GM18858 (cell line): ENCODE data around the gene MAP7D3.

Source experiments
- ATAC-seq: cut with Tn5 transposase; IDR thresholded peaks from one replicate; pipeline ENCODE4 v1.9.1; 2021; ENCODE audit not compliant: unreplicated experiment

Gene MAP7D3

DNA sequence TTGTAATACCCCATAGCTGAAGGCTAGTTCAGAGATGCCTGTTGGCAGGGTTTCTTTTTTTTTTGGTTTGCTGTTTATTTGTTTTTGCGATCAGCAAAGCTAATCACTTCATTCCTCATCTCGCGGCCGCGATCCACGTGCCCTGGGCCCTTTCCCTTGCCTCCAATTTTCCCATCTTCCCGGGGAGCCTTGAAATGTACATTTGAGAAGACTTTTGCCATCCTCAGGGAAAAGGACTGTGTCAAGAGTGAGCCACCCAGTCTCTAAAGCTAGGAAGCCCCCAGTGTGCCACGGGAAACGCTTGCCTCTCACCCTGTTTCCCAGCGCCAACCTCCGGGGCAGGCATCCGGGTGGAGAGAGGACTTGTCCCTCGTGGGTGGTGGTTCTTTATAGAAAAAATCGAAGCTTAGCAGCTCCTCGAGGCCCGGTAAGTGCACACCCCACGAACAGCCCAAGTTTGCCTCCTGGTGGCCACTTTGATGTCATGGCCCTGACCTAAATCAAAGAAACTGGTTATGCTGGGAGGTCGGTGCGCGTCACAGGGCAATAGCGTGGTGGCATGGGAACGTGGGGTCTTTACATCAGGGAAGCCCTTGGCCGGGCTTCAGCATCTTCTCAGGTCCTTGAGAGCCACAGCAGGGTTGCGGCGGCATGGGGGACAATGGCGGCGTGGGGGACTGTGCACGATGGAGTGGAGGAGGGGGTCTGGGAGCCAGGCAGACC, 42.0 kb downstream of the MAP7D3 start:
- no peak for ATAC-seq

GRCh38 chrX:136207546-136207945, 43.7 kb downstream of the MAP7D3 start:
- ATAC-seq: no peak

GRCh38 chrX:136206916-136207315, 44.3 kb downstream of the MAP7D3 start:
- no peak for ATAC-seq

DNA sequence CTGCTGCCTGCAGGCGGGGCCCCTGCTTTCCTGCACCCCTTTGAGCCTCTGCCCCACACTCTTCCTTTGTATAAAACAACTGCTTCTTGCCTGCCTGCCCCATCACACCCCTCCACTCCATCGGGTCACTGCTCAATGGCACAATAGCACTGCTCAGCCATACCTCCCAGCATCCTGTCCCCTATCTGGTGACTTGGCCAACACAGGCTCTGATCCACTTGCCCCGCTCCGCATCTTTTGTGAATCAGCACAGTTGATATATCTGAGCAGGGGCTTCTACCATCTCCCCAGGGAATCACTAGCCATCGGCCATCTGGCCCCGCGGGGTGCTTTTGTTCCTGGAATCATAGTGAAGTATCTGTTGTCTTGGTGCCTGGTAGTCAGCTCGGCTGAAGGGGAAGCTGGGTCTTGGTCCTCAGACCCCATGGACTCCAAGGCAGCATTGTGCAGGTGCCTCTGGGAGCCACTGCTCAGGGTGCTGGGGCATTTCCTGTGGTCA, 45.3 kb downstream of the MAP7D3 start:
- ATAC-seq: no peak

DNA sequence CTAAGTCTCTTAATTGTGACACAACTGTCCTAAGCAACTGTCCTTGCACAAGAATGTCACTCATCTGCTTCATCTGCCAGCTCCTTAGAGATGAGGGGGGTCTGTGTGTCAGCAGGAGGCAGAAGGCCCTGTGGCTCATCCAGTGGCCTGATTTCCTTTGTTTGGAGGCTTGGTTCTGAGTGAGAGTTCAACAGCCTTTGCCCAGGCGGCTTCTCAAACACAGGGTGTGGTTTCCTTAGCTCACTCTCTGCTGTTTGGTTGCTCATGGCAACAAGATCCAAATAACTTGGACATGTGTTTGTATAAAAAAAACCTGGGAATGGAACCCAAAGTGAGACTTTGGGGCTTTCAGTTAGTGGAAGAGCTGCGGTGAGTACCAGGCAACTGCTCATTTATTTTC, 46.6 kb downstream of the MAP7D3 start:
- ATAC-seq: no peak

DNA sequence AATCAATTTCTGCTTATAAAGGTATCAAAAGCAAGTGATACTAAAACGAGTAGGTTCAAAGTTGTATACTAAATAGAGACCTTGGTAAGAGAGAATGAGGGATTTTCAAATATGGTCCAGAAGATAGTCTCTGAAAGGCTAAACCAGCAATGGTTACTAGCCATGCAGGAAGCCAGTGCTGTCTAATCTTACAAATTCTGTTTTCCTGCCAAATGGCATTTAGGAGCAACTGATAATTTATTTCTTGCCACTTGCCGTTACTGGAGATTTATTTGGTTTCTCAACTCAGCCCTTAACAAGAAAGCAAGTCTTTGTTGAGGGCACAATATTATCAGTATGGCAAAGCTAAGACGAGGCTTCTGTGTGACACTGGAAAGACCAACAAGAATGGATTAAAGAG, 47.2 kb downstream of the MAP7D3 start:
- ATAC-seq: no peak

DNA sequence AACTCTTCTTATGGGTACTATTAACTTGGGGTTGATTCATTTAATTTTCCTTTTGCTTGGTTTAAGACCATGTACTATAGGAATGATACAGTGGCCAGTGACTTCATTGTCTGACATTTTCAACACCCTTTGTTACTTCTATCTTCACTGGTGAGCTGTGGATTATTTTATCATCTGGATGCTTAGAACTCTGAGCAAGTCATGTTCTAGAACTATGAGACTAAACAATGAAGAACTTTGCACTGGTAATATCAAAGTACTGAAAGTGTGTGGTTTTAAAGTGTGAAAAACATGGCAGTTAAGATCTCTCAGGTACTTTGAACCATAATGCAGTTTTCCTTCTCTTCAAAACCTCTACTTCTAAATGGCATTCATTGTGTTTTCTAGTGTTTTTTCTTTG, 47.8 kb downstream of the MAP7D3 start:
- no peak for ATAC-seq

DNA sequence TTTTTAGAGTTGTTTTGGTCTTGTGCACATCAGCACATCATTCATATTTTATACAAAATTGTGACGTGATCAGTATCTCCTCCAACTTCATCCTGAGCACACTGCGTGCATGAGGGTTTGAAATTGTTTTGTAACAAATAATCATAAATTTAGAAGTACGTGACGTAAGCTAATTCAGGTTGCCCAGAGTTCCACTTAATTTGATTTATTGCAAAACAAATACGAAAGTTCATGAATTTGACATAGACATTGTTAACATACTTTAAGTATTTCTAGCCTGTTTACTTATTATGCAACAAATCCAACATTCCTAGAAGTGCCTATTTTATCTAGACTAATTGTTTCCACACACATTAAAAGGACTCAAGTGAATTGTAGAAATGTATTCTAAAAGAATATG, 48.3 kb downstream of the MAP7D3 start:
- no peak for ATAC-seq

- no peak for ATAC-seq
Observed at GRCh38 chrX:136201601-136202000, 49.6 kb downstream of the MAP7D3 start.

GRCh38 chrX:136200466-136200865, 50.7 kb downstream of the MAP7D3 start:
- ATAC-seq: no peak

- no peak for ATAC-seq
Observed at GRCh38 chrX:136199365-136199764, 51.8 kb downstream of the MAP7D3 start.

GRCh38 chrX:136198678-136199243, 52.4 kb downstream of the MAP7D3 start:
- ATAC-seq: no peak

- ATAC-seq: no peak
Observed at GRCh38 chrX:136198010-136198409, 53.2 kb downstream of the MAP7D3 start.

- ATAC-seq: no peak
Observed at GRCh38 chrX:136196691-136197155, 54.5 kb downstream of the MAP7D3 start.

DNA sequence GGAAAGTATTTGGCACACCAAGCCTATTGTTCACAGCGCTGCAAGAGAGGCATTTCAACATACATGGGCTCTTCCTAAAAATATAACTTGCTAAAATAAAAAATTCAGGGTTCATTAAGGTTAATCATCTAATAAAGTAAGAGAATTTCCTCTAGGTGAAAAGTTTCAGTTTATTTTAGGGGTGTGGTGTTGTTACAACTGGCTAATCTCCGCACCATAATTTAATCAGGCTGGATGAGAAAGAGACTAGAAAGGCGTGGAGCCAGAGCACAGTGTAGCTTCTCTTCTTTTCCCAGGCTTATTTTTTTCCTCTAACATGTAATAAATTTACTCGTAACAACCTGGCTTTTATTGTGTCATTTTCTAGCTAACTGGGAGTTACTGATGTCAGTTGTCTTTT, 56.0 kb downstream of the MAP7D3 start:
- ATAC-seq: no peak

DNA sequence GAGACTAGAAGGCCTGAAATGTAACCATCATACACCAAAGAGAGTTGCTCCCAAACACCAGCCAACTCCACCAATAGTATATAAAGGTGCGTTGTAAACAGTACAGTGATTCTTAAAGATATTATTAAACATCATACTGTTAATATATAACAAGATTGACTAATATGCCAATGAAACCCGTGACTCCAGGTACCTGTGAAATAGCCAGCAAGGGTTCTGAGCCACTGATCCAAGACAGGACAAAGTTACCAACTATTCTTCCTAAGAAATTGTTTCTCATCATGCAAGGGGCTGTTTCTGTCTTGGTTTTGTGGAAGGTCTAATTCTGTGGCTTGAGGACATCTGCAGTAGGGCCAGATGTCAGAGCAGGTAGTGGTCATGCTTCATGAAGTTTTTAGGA, 56.7 kb downstream of the MAP7D3 start:
- ATAC-seq: no peak

GRCh38 chrX:136193771-136194170, 57.4 kb downstream of the MAP7D3 start:
- no peak for ATAC-seq

DNA sequence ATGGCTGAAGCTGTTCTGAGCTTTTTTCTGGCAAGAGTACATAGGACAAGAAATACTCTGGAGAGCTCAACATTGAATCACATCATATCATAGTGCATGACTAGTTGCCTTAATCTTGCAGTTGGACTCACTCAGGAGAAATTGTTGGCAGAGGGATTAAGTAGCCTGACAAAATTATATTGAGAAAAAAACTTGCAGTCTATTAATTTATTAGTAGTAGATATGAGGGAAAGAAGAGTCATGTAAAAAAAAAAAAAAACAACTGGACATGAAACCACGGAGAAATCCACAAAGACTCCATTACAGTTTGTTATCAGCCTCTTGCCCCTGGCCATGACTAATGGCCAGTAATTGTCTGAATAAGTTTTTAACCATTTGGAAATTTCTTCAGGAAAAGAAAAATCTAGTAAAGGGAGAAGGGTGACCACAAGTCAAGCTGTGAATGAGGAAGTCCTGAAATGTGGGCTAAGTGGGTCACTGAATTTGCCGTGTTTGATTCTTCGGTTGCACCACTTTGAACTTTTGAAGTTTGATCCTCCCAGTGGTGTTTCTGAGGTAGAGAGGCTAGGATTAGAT, 58.3 kb downstream of the MAP7D3 start:
- no peak for ATAC-seq

GRCh38 chrX:136192135-136192534, 59.1 kb downstream of the MAP7D3 start:
- no peak for ATAC-seq

GRCh38 chrX:136191171-136191570, 60.0 kb downstream of the MAP7D3 start:
- ATAC-seq: no peak

DNA sequence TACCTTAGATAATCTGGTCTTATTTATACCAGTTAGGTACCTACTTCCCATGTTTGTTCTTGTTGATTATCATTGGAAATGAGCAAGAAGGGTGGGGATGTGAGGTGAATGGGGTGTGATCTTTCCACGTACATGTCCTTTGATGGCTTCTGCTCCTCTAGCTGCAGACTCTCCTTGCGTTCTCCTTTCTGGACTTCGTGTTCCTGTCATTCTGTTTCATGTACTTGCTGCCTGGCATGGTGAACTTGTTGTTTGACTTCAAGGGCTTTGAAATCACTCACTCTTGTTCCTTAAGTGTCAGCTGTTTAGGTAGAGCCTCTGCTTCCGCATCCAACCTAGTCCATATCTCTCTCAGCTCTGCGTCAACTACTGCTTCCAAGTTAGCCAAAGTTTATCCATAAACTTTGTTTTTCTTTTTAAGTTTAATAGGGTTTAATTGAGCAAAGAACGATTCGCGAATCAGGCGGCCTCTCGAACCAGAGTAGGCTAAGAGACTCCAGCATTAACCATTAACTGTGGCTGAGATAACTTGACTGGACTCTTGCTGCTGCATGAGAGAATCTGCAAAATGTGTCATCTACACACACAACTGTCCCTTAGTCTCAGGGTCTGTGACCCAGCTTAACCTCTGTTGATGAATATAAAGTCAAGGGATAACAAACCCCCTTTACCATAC, 61.0 kb downstream of the MAP7D3 start:
- ATAC-seq: no peak

- ATAC-seq: no peak
Observed at GRCh38 chrX:136189222-136189621, 62.0 kb downstream of the MAP7D3 start.
